ENCODE measurements around the gene RPS15. TPM values are rescaled to one million over a fixed set of nuclear protein-coding genes. Genes with fewer than 3 reads are reported as not detected.

The RPS15 gene
- total and polyA plus RNA-seq, 2 of the 13 experiments (the other 11 are each of a cell fraction or from before 2014, with no cell fraction given), result 695 to 1,411 TPM

DNA sequence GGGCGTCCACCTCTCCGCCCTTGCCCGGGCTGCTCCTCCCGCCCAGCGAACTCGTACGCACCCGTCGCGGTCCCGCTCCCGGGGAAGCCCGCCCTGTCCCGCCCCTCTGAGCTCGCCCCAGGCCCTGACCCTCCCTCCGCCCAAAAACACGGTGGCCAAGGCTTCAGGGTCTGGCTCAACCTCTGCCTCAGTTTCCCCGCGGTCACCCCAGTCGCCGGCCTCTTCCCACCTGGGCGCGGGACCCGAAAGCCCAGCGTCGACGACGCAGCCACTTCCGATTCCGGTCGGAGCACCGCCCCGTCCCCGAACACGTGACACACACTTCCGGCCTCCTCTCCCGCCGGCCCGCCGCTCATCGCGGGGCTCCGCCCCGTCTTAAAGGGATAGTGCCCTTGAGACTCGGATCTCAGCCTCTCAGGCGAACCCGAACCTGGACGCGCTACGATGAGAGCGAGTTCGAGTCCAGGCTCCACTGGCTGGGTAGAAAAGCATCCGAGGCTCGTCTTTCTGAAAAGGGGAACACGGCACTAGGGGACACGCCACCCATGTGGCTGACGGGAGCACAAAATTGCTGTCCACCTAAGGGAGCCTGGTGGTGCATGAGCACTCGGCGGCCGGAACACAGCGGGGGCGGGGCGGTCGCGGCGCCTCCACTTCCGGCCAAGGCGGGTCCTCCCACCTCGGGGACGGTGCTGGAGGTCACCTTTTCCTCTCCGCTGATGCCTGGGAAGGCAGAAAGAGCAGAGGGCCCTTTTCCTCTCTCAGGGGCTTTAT, 40.9 kb downstream of the RPS15 start, which contains the start of gene C19orf25 (continued):
- TF ChIP-seq CENPBD1 (CRISPR knock-in tag; IDR thresholded peaks at IDR 0.05; ENCODE audit: borderline replicate concordance, low read depth), result no peak
- TF ChIP-seq MEIS2 (CRISPR knock-in tag; IDR thresholded peaks at IDR 0.05), result no peak
- TF ChIP-seq, protein P1, sequence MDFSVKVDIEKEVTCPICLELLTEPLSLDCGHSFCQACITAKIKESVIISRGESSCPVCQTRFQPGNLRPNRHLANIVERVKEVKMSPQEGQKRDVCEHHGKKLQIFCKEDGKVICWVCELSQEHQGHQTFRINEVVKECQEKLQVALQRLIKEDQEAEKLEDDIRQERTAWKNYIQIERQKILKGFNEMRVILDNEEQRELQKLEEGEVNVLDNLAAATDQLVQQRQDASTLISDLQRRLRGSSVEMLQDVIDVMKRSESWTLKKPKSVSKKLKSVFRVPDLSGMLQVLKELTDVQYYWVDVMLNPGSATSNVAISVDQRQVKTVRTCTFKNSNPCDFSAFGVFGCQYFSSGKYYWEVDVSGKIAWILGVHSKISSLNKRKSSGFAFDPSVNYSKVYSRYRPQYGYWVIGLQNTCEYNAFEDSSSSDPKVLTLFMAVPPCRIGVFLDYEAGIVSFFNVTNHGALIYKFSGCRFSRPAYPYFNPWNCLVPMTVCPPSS (IDR thresholded peaks at IDR 0.05), result no peak
- TF ChIP-seq ZNF605 (CRISPR knock-in tag; IDR thresholded peaks at IDR 0.05), result peak; percentile 85
- TF ChIP-seq ZNF260 (CRISPR knock-in tag; IDR thresholded peaks at IDR 0.05; ENCODE audit: borderline replicate concordance, low read depth), result no peak
- peak; percentile 87 for TF ChIP-seq SP2 (CRISPR knock-in tag; IDR thresholded peaks at IDR 0.05)
- TF ChIP-seq CBX2 (IDR thresholded peaks at IDR 0.05; ENCODE audit: low read depth, low read length), result no peak
- no peak for TF ChIP-seq CBX2 (CRISPR knock-in tag; IDR thresholded peaks at IDR 0.05; ENCODE audit: low read depth)
- TF ChIP-seq ZNF432 (CRISPR knock-in tag; IDR thresholded peaks at IDR 0.05; ENCODE audit: borderline replicate concordance), result no peak
- TF ChIP-seq XBP1 (CRISPR knock-in tag; IDR thresholded peaks at IDR 0.05), result no peak
- TF ChIP-seq RFXANK (CRISPR knock-in tag; IDR thresholded peaks at IDR 0.05), result no peak; the same call in 1 of the 2 replicates
- TF ChIP-seq NFRKB (IDR thresholded peaks at IDR 0.05), result no peak
- TF ChIP-seq CEBPG (CRISPR knock-in tag; IDR thresholded peaks at IDR 0.05), result no peak
- peak; percentile 25; the same call in 1 of the 2 replicates for TF ChIP-seq HIC2 (CRISPR knock-in tag; IDR thresholded peaks at IDR 0.05; ENCODE audit: low read depth)
- no peak for TF ChIP-seq ZNF225 (CRISPR knock-in tag; IDR thresholded peaks at IDR 0.05)
- TF ChIP-seq, protein P2, sequence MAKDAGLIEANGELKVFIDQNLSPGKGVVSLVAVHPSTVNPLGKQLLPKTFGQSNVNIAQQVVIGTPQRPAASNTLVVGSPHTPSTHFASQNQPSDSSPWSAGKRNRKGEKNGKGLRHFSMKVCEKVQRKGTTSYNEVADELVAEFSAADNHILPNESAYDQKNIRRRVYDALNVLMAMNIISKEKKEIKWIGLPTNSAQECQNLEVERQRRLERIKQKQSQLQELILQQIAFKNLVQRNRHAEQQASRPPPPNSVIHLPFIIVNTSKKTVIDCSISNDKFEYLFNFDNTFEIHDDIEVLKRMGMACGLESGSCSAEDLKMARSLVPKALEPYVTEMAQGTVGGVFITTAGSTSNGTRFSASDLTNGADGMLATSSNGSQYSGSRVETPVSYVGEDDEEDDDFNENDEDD (CRISPR knock-in tag; IDR thresholded peaks at IDR 0.05; ENCODE audit: borderline replicate concordance), result peak; percentile 96
- TF ChIP-seq ETV5 (CRISPR knock-in tag; IDR thresholded peaks at IDR 0.05; ENCODE audit: borderline replicate concordance), result peak; percentile 94
- peak; percentile 79; the same call in 1 of the 2 replicates for TF ChIP-seq ZFP41 (CRISPR knock-in tag; IDR thresholded peaks at IDR 0.05; ENCODE audit: borderline replicate concordance)
- no peak for TF ChIP-seq CREM (IDR thresholded peaks at IDR 0.05)
- no peak for TF ChIP-seq CREM (CRISPR knock-in tag; IDR thresholded peaks at IDR 0.05)
- peak; percentile 78; the same call in 1 of the 2 replicates for TF ChIP-seq THAP9 (CRISPR knock-in tag; IDR thresholded peaks at IDR 0.05; ENCODE audit: borderline replicate concordance)
- TF ChIP-seq, protein P3, sequence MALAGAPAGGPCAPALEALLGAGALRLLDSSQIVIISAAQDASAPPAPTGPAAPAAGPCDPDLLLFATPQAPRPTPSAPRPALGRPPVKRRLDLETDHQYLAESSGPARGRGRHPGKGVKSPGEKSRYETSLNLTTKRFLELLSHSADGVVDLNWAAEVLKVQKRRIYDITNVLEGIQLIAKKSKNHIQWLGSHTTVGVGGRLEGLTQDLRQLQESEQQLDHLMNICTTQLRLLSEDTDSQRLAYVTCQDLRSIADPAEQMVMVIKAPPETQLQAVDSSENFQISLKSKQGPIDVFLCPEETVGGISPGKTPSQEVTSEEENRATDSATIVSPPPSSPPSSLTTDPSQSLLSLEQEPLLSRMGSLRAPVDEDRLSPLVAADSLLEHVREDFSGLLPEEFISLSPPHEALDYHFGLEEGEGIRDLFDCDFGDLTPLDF (CRISPR knock-in tag; IDR thresholded peaks at IDR 0.05), result peak; percentile 67; the same call in 1 of the 2 replicates
